OCI-LY7 (cell line): ENCODE results near the gene VPS4A.

ENCODE experiments used
- CTCF ChIP-seq: fragments of 200-600 bp; sonication (generic); conservative IDR thresholded peaks from 2 replicates; pipeline ENCODE4 v1.5.1; 2014; ENCODE audit warnings: mild to moderate bottlenecking, antibody characterized with exemption, low read length, moderate library complexity, mixed read lengths
- EZH2phosphoT487 ChIP-seq: fragments of 200-600 bp; sonication (generic); IDR thresholded peaks from 2 replicates; pipeline ENCODE4 v1.6.1; 2018; ENCODE audit warnings: low read depth, borderline replicate concordance, mild to moderate bottlenecking, mixed run types, antibody characterized with exemption, low read length, moderate library complexity, mixed read lengths

GRCh38 chr16:69306031-69306430 is 5.1 kb upstream of the VPS4A start:
- TF ChIP-seq CTCF (no peak), EZH2phosphoT487 (no peak)
